Muscle of back (tissue), 13 donors: Measurements from ENCODE around the gene AP3B1. TPM values are rescaled to one million over a fixed set of nuclear protein-coding genes. Genes with fewer than 3 reads are reported as not detected.

Experiments used
- DNase-seq, 3 donors: peaks; one replicate each; pipeline versions ENCODE4 v3.0.0 to v3.0.0-alpha.2; 2013
- long read RNA-seq, 9 donors: transcript quantifications; one replicate each; lab custom pipeline, GENCODE V29; 2026
- polyA plus RNA-seq, 10 donors: library from polyadenylated mRNA; unstranded; fragments of 120-200 nt; gene quantifications; one replicate each; pipeline ENCODE4 v1.2.1, GENCODE V29; 2013; ENCODE audit not compliant: insufficient read length in 10 of 10

The AP3B1 gene
- 10 to 100 TPM; 33.2 to 46.3 (median 35.7) TPM for polyA plus RNA-seq
- long read RNA-seq, donor 1, full-length matches to known transcripts, result 3 of 3 reads
- long read RNA-seq, donor 1, partial matches to known transcripts, result 0 of 3 reads
- long read RNA-seq, donor 1, other reads (novel, unspliced or antisense), result 0 of 3 reads
- long read RNA-seq, donor 2, full-length matches to known transcripts, result 2 of 2 reads
- long read RNA-seq, donor 2, partial matches to known transcripts, result 0 of 2 reads
- long read RNA-seq, donor 2, other reads (novel, unspliced or antisense), result 0 of 2 reads
- long read RNA-seq, donor 3, result 0 reads
- long read RNA-seq, donor 4, partial matches to known transcripts, result 0 of 1 reads
- long read RNA-seq, donor 4, other reads (novel, unspliced or antisense), result 0 of 1 reads
- long read RNA-seq, donor 5, partial matches to known transcripts, result 0 of 3 reads
- long read RNA-seq, donor 5, other reads (novel, unspliced or antisense), result 0 of 3 reads
- long read RNA-seq, donor 6, result 0 reads
- long read RNA-seq, donor 7, full-length matches to known transcripts, result 1 of 1 reads
- long read RNA-seq, donor 7, partial matches to known transcripts, result 0 of 1 reads
- long read RNA-seq, donor 7, other reads (novel, unspliced or antisense), result 0 of 1 reads
- long read RNA-seq, donor 8, partial matches to known transcripts, result 0 of 1 reads
- long read RNA-seq, donor 8, other reads (novel, unspliced or antisense), result 0 of 1 reads
- long read RNA-seq, donor 9, result 0 reads

GRCh38 chr5:78294248-78295034, at the start of gene AP3B1:
TSS of gene AP3B1 (minus strand) at chr5:78294698. CDS start at chr5:78294579, 119 bp downstream.
- peak; percentile 99 for DNase-seq

- no peak for DNase-seq
These were observed 46.9 kb upstream of the AP3B1 start for GRCh38 chr5:78341440-78341839.

GRCh38 chr5:78339617-78340436, 45.3 kb upstream of the AP3B1 start:
- no peak for DNase-seq

GRCh38 chr5:78336698-78337097, 42.2 kb upstream of the AP3B1 start:
- no peak for DNase-seq

GRCh38 chr5:78335976-78336375, 41.5 kb upstream of the AP3B1 start:
- no peak for DNase-seq

- no peak for DNase-seq
These were observed 40.3 kb upstream of the AP3B1 start for GRCh38 chr5:78334811-78335210.

GRCh38 chr5:78331523-78332080, 37.1 kb upstream of the AP3B1 start:
- no peak for DNase-seq

GRCh38 chr5:78328585-78329173, 34.2 kb upstream of the AP3B1 start:
- no peak for DNase-seq

- DNase-seq, result no peak
These were observed 33.4 kb upstream of the AP3B1 start for GRCh38 chr5:78327761-78328510.

- no peak for DNase-seq
These were observed 32.4 kb upstream of the AP3B1 start for GRCh38 chr5:78326930-78327329.

GRCh38 chr5:78323241-78323640, 28.7 kb upstream of the AP3B1 start:
- no peak for DNase-seq

GRCh38 chr5:78320401-78320800, 25.9 kb upstream of the AP3B1 start:
- peak in 2 of 3 donors; percentile 13 to 39 for DNase-seq

- DNase-seq, result no peak
These were observed 23.8 kb upstream of the AP3B1 start for GRCh38 chr5:78318337-78318736.

GRCh38 chr5:78317515-78317914, 23.0 kb upstream of the AP3B1 start:
- DNase-seq, result no peak

GRCh38 chr5:78308703-78309102, 14.2 kb upstream of the AP3B1 start:
- no peak for DNase-seq

GRCh38 chr5:78300464-78301045, 6.1 kb upstream of the AP3B1 start:
- DNase-seq, result no peak

GRCh38 chr5:78295035-78295961, 800 bp upstream of the AP3B1 start:
- peak in 1 of 3 donors; percentile 39 for DNase-seq

GRCh38 chr5:78293851-78294247, 649 bp downstream of the AP3B1 start:
- DNase-seq, result peak in 1 of 3 donors; percentile 28
